Measurements from ENCODE around the gene POMT1. TPM values are rescaled to one million over a fixed set of nuclear protein-coding genes. Genes with fewer than 3 reads are reported as not detected.

The POMT1 gene
- total RNA-seq, 1 donor from 2014 or later, result 31.1 TPM

- Histone ChIP-seq H3K4me2 (no peak overlapping the region), H3K27me3 (no peaks in the 10 kb centered on the region), H3F3A (ENCODE audit: low read depth) (peaks cover 3% of the 10 kb centered on the region), H3K27ac (no peak overlapping the region), H3K9me3 (ENCODE audit: low read depth) (no peaks in the 10 kb centered on the region), H3K79me2 (ENCODE audit: low read depth) (peaks cover 25% of the 10 kb centered on the region), H3K4me1 (no peaks in the 10 kb centered on the region), H3K9ac (no peak overlapping the region), H2AFZ (replicated peaks) (no peak overlapping the region), H3K36me3 (peaks cover 15% of the 10 kb centered on the region), H4K20me1 (ENCODE audit: low read depth) (peaks cover 69% of the 10 kb centered on the region), H3K4me3 (no peak overlapping the region)
- Mint-ChIP-seq H3K4me1 (no peaks in the 10 kb centered on the region), H3K9me3 (no peaks in the 10 kb centered on the region), H3K36me3 (peaks cover 53% of the 10 kb centered on the region), H3K27ac (no peak overlapping the region), H3K27me3 (ENCODE audit: insufficient read depth, low read depth) (peaks cover 18% of the 10 kb centered on the region), H3K4me3 (no peak overlapping the region)
- no peak for TF ChIP-seq CTCF (IDR thresholded peaks at IDR 0.05)
- TF ChIP-seq EZH2 (IDR thresholded peaks at IDR 0.05), result no peak
- TF ChIP-seq EZH2phosphoT487 (IDR thresholded peaks at IDR 0.05), result no peak
- DNase-seq (ENCODE audit: low spot score), result no peak
These were observed 18.7 kb upstream of the POMT1 start for GRCh38 chr9:131484051-131484445.

- no peaks in the 10 kb centered on the region for H3K27me3 ChIP-seq
- H3K27ac ChIP-seq, result no peak overlapping the region
- peaks cover 19% of the 10 kb centered on the region for H3K79me2 ChIP-seq (ENCODE audit: low read depth)
- H3K4me3 ChIP-seq, result no peak overlapping the region
- peaks cover 52% of the 10 kb centered on the region for H3K36me3 Mint-ChIP-seq
- H3K4me3 Mint-ChIP-seq, result no peak overlapping the region
- no peaks in the 10 kb centered on the region for H3K4me1 ChIP-seq
- H3K4me1 Mint-ChIP-seq, result no peaks in the 10 kb centered on the region
- no peak for TF ChIP-seq EZH2 (IDR thresholded peaks at IDR 0.05)
- TF ChIP-seq EZH2phosphoT487 (IDR thresholded peaks at IDR 0.05), result no peak
- TF ChIP-seq CTCF (IDR thresholded peaks at IDR 0.05), result no peak
- no peak overlapping the region for H3K9ac ChIP-seq
- H3K9me3 Mint-ChIP-seq, result no peaks in the 10 kb centered on the region
- no peaks in the 10 kb centered on the region for H3K9me3 ChIP-seq (ENCODE audit: low read depth)
- peaks cover 64% of the 10 kb centered on the region for H4K20me1 ChIP-seq (ENCODE audit: low read depth)
- DNase-seq (ENCODE audit: low spot score), result no peak
- peaks cover 16% of the 10 kb centered on the region for H3K27me3 Mint-ChIP-seq (ENCODE audit: insufficient read depth, low read depth)
- H3F3A ChIP-seq (ENCODE audit: low read depth), result peaks cover 3% of the 10 kb centered on the region
- H3K4me2 ChIP-seq, result no peak overlapping the region
- peaks cover 9% of the 10 kb centered on the region for H3K36me3 ChIP-seq
- H3K27ac Mint-ChIP-seq, result no peak overlapping the region
- H2AFZ ChIP-seq (replicated peaks), result no peak overlapping the region
These were observed 18.0 kb upstream of the POMT1 start for GRCh38 chr9:131484560-131485185.

GRCh38 chr9:131485206-131485605 lies 17.5 kb upstream of the POMT1 start:
- no peak overlapping the region for H3K27ac Mint-ChIP-seq
- H3K27me3 Mint-ChIP-seq (ENCODE audit: insufficient read depth, low read depth), result peaks cover 16% of the 10 kb centered on the region
- no peak overlapping the region for H2AFZ ChIP-seq (replicated peaks)
- peaks cover 2% of the 10 kb centered on the region for H3K4me1 Mint-ChIP-seq
- peaks cover 3% of the 10 kb centered on the region for H3F3A ChIP-seq (ENCODE audit: low read depth)
- peaks cover 62% of the 10 kb centered on the region for H4K20me1 ChIP-seq (ENCODE audit: low read depth)
- H3K36me3 ChIP-seq, result peaks cover 4% of the 10 kb centered on the region
- peaks cover 55% of the 10 kb centered on the region for H3K36me3 Mint-ChIP-seq
- H3K79me2 ChIP-seq (ENCODE audit: low read depth), result peaks cover 13% of the 10 kb centered on the region
- no peak overlapping the region for H3K9ac ChIP-seq
- no peaks in the 10 kb centered on the region for H3K27me3 ChIP-seq
- no peak for DNase-seq (ENCODE audit: low spot score)
- no peak overlapping the region for H3K4me3 ChIP-seq
- no peaks in the 10 kb centered on the region for H3K9me3 Mint-ChIP-seq
- no peaks in the 10 kb centered on the region for H3K4me1 ChIP-seq
- H3K9me3 ChIP-seq (ENCODE audit: low read depth), result no peaks in the 10 kb centered on the region
- TF ChIP-seq EZH2phosphoT487 (IDR thresholded peaks at IDR 0.05) (no peak), EZH2 (IDR thresholded peaks at IDR 0.05) (no peak)
- no peak overlapping the region for H3K4me3 Mint-ChIP-seq
- H3K27ac ChIP-seq, result peak overlapping the region; percentile 20
- H3K4me2 ChIP-seq, result no peak overlapping the region

- no peak for DNase-seq (ENCODE audit: low spot score)
- Mint-ChIP-seq H3K4me3 (peak overlapping the region; percentile 43), H3K4me1 (peaks cover 2% of the 10 kb centered on the region), H3K27me3 (ENCODE audit: insufficient read depth, low read depth) (peaks cover 16% of the 10 kb centered on the region), H3K27ac (peak overlapping the region; percentile 33), H3K36me3 (peaks cover 59% of the 10 kb centered on the region), H3K9me3 (peaks cover 2% of the 10 kb centered on the region)
- Histone ChIP-seq H3K9me3 (ENCODE audit: low read depth) (no peaks in the 10 kb centered on the region), H3K4me2 (no peak overlapping the region), H3K79me2 (ENCODE audit: low read depth) (peaks cover 7% of the 10 kb centered on the region), H3K36me3 (peaks cover 3% of the 10 kb centered on the region), H3K9ac (no peak overlapping the region), H3K27ac (peak overlapping the region; percentile 20), H3K4me1 (no peaks in the 10 kb centered on the region), H3K27me3 (no peaks in the 10 kb centered on the region), H3K4me3 (no peak overlapping the region), H3F3A (ENCODE audit: low read depth) (peaks cover 3% of the 10 kb centered on the region), H2AFZ (replicated peaks) (no peak overlapping the region), H4K20me1 (ENCODE audit: low read depth) (peaks cover 59% of the 10 kb centered on the region)
- TF ChIP-seq EZH2 (IDR thresholded peaks at IDR 0.05) (no peak), EZH2phosphoT487 (IDR thresholded peaks at IDR 0.05) (no peak), CTCF (IDR thresholded peaks at IDR 0.05) (no peak)
These were observed 16.8 kb upstream of the POMT1 start for GRCh38 chr9:131485728-131486422.
